ENCODE measurements around the gene MALSU1. TPM values are rescaled to one million over a fixed set of nuclear protein-coding genes. Genes with fewer than 3 reads are reported as not detected.

Gene MALSU1
- total and polyA plus RNA-seq, 2 of the 13 experiments (the other 11 are each of a cell fraction or from before 2014, with no cell fraction given): 72.0 to 141 TPM

GRCh38 chr7:23273141-23273599 lies 26.0 kb upstream of the MALSU1 start (continued):
- TF ChIP-seq ZNF281 (CRISPR knock-in tag; IDR thresholded peaks at IDR 0.05; ENCODE audit: borderline replicate concordance) (no peak), MIER3 (CRISPR knock-in tag; IDR thresholded peaks at IDR 0.05; ENCODE audit: borderline replicate concordance) (peak; percentile 64; the same call in 1 of the 2 replicates), ZUFSP (CRISPR knock-in tag; IDR thresholded peaks at IDR 0.05; ENCODE audit: borderline replicate concordance) (no peak), ZNF124 (CRISPR knock-in tag; IDR thresholded peaks at IDR 0.05) (no peak), TBX2 (CRISPR knock-in tag; IDR thresholded peaks at IDR 0.05; ENCODE audit: borderline replicate concordance) (peak; percentile 55; the same call in 1 of the 2 replicates), ZNF772 (CRISPR knock-in tag; IDR thresholded peaks at IDR 0.05) (peak; percentile 60; the same call in 1 of the 2 replicates), CEBPG (CRISPR knock-in tag; IDR thresholded peaks at IDR 0.05) (no peak), ZNF615 (CRISPR knock-in tag; IDR thresholded peaks at IDR 0.05; ENCODE audit: borderline replicate concordance) (peak; percentile 75; the same call in 1 of the 2 replicates), HBP1 (CRISPR knock-in tag; IDR thresholded peaks at IDR 0.05; ENCODE audit: low read depth) (no peak), ZNF512B (CRISPR knock-in tag; IDR thresholded peaks at IDR 0.05; ENCODE audit: borderline replicate concordance) (no peak), ZMYM3 (CRISPR knock-in tag; IDR thresholded peaks at IDR 0.05) (0 out of 2 replicates have a peak, but pooled peaks have one; percentile 19), THAP11 (CRISPR knock-in tag; IDR thresholded peaks at IDR 0.05) (0 out of 2 replicates have a peak, but pooled peaks have one; percentile 22), MIER2 (CRISPR knock-in tag; IDR thresholded peaks at IDR 0.05) (no peak), ARID3A (IDR thresholded peaks at IDR 0.05; ENCODE audit: low read depth, low read length) (no peak; the same call in 1 of the 2 replicates), MTA3 (CRISPR knock-in tag; IDR thresholded peaks at IDR 0.05) (no peak), ZNF674 (CRISPR knock-in tag; IDR thresholded peaks at IDR 0.05; ENCODE audit: low read depth) (no peak), GABPA (IDR thresholded peaks at IDR 0.05; ENCODE audit: low read depth, low read length) (no peak), GABPA (CRISPR knock-in tag; IDR thresholded peaks at IDR 0.05; ENCODE audit: low read depth) (no peak), WIZ (CRISPR knock-in tag; IDR thresholded peaks at IDR 0.05) (0 out of 2 replicates have a peak, but pooled peaks have one; percentile 36), GLI4 (CRISPR knock-in tag; IDR thresholded peaks at IDR 0.05; ENCODE audit: borderline replicate concordance) (no peak), ZNF225 (CRISPR knock-in tag; IDR thresholded peaks at IDR 0.05) (no peak)
